ENCODE results near the gene CD8B. TPM values are rescaled to one million over a fixed set of nuclear protein-coding genes. Genes with fewer than 3 reads are reported as not detected.
A peak's percentile ranks its signal among the peaks of the same experiment; 100 is the strongest.

Gene CD8B
- total and polyA plus RNA-seq, 2 of the 8 experiments (the other 6 are each of a cell fraction or from before 2014, with no cell fraction given) = 0.35 to 0.63 TPM

GRCh38 chr2:86791573-86791972 is 70.1 kb downstream of the CD8B start:
- no peak overlapping the region for H3K14ac ChIP-seq (ENCODE audit: insufficient read length)
- no peak overlapping the region for H2BK20ac ChIP-seq (ENCODE audit: low read length)
- H4K91ac ChIP-seq (replicated peaks; ENCODE audit: insufficient read length, low read length) = no peak overlapping the region
- H3K23ac ChIP-seq (ENCODE audit: insufficient read length) = no peak overlapping the region
- 0 out of 2 replicates have a peak overlapping the region, but pooled peaks have one; percentile 28 for H2AFZ ChIP-seq (ENCODE audit: low read length)
- H3K23me2 ChIP-seq (ENCODE audit: low read depth, low read length) = peaks cover 14% of the 10 kb centered on the region
- TF ChIP-seq EZH2 (IDR thresholded peaks at IDR 0.05; ENCODE audit: low read depth, low read length, severe bottlenecking) = no peak
- TF ChIP-seq E2F6 (IDR thresholded peaks at IDR 0.05) = peak; percentile 79
- peak; percentile 73 for TF ChIP-seq MAX (IDR thresholded peaks at IDR 0.05)
- TF ChIP-seq RBBP5 (IDR thresholded peaks at IDR 0.05; ENCODE audit: borderline replicate concordance, low read depth, low read length) = no peak
- TF ChIP-seq JUND (IDR thresholded peaks at IDR 0.05; ENCODE audit: low read length) = no peak
- no peak for TF ChIP-seq NRF1 (IDR thresholded peaks at IDR 0.05; ENCODE audit: low read depth, low read length)
- TF ChIP-seq HDAC6 (IDR thresholded peaks at IDR 0.05; ENCODE audit: low read depth, low read length) = no peak
- H3K4me3 ChIP-seq (ENCODE audit: extremely low read depth in 1 of 4, insufficient read depth in 2 of 4, low read depth in 3 of 4, low read length in 4 of 4) = peak overlapping the region in 2 of 4 experiments; percentile 12 to 53; a peak in 5 of 8 replicates
- no peaks in the 10 kb centered on the region for H3K79me2 ChIP-seq (ENCODE audit: control insufficient read depth in 1 of 2, insufficient read depth in 2 of 2, low read length in 2 of 2)
- CTCF ChIA-PET (ENCODE audit: partially characterized antibody) = interaction anchor here (0.9 to 1.5 kb wide), 3 partner anchors 9 to 27 kb away, joined by 3 to 7 read pairs (median 6); no protein-coding TSS in a partner anchor
- 43% methylated on average over 7 of the region's 7 CpGs; no CpG with 5 or more reads in 1 of the 2 experiments for WGBS, 2 experiments (ENCODE audit: extremely low coverage in 1 of 2, insufficient coverage in 1 of 2, insufficient read length in 1 of 2, insufficient replicate concordance in 2 of 2, low coverage in 1 of 2, low lambda C conversion rate in 2 of 2, missing lambda C conversion rate in 1 of 2)
- FAIRE-seq (no peak), DNase-seq (ENCODE audit: low read depth in 1 of 2, low spot score in 2 of 2) (no peak)
- H3K4me1 ChIP-seq (replicated peaks in 1 of 4; ENCODE audit: control insufficient read depth in 3 of 4, insufficient read depth in 4 of 4, low read length in 3 of 4) = peaks cover 0 to 9% (median 4%) of the 10 kb centered on the region in 4 experiments; a peak in 5 of 7 replicates
- H4K20me1 ChIP-seq (replicated peaks in 1 of 2; ENCODE audit: control insufficient read depth in 1 of 2, insufficient read depth in 2 of 2, low read length in 2 of 2) = peaks cover 0 to 10% of the 10 kb centered on the region in 2 experiments
- no peak overlapping the region for H2BK12ac ChIP-seq (ENCODE audit: low read depth, low read length)
- H3K9me3 ChIP-seq (ENCODE audit: insufficient read depth in 2 of 2, low read depth in 1 of 2, low read length in 1 of 2) = peaks cover 3 to 4% of the 10 kb centered on the region in 2 experiments; a peak in 3 of 4 replicates
- peaks cover 34 to 53% (median 49%) of the 10 kb centered on the region in 4 experiments for H3K27me3 ChIP-seq (replicated peaks in 1 of 4; ENCODE audit: control insufficient read depth in 3 of 4, extremely low read depth in 1 of 4, insufficient read depth in 3 of 4, low read length in 3 of 4)
- POLR2A ChIA-PET (ENCODE audit: partially characterized antibody) = interaction anchor here (1.2 kb wide), 1 partner anchor 9 kb away, joined by 5 read pairs; no protein-coding TSS in a partner anchor
- no peak overlapping the region for H3K27ac ChIP-seq (ENCODE audit: low read depth, low read length)
- no peak overlapping the region for H2AK5ac ChIP-seq (ENCODE audit: low read depth, low read length)
- peak overlapping the region; percentile 69 to 73 for H3K4me2 ChIP-seq (ENCODE audit: insufficient read depth in 1 of 2, low read depth in 2 of 2, low read length in 2 of 2)
- H3K56ac ChIP-seq (replicated peaks; ENCODE audit: insufficient read length, low read depth, low read length) = no peak overlapping the region
- H4K5ac ChIP-seq (ENCODE audit: insufficient read length, low read depth, low read length) = no peak overlapping the region
- H3K36me3 ChIP-seq (ENCODE audit: control insufficient read depth in 2 of 4, insufficient read depth in 4 of 4, low read length in 3 of 4) = peaks cover 0 to 8% (median under 1%) of the 10 kb centered on the region in 4 experiments; a peak in 1 of 8 replicates
- 0 out of 2 replicates have a peak overlapping the region, but pooled peaks have one; percentile 35 for H2BK5ac ChIP-seq (ENCODE audit: low read depth, low read length)
- no peak overlapping the region for H2BK120ac ChIP-seq (replicated peaks; ENCODE audit: low read depth, low read length)
- H3K4ac ChIP-seq (replicated peaks; ENCODE audit: insufficient read length, low read depth, low read length) = no peak overlapping the region
- no peak overlapping the region for H3K9ac ChIP-seq (replicated peaks in 1 of 4; ENCODE audit: extremely low read depth in 1 of 4, low read depth in 3 of 4, low read length in 3 of 4)
- no peak overlapping the region for H2BK15ac ChIP-seq (ENCODE audit: low read length)
- no peaks in the 10 kb centered on the region for H3K79me1 ChIP-seq (ENCODE audit: low read depth, low read length)
- no peak overlapping the region; the same call in 1 of the 2 replicates for H4K8ac ChIP-seq (ENCODE audit: extremely low read depth, insufficient read depth, low read length)
- no peak overlapping the region for H3K18ac ChIP-seq (ENCODE audit: extremely low read depth, low read length)

Data from H1 (cell line).